NAMALWA (cell line): ENCODE results near the gene NEAT1.
"Not testable (repeated sequence)": the region's sequence is repeated elsewhere in the genome, so short reads cannot be mapped to it uniquely, and the experiment has no call there.

Experiments used
- DNase-seq: peaks from one replicate; pipeline ENCODE4 v3.0.0-alpha.2; 2015; ENCODE audit warnings: low spot score

Gene NEAT1

GRCh38 chr11:65404638-65405339 is 17.8 kb upstream of the NEAT1 start:
- no peak for DNase-seq

GRCh38 chr11:65410936-65411680 is 11.5 kb upstream of the NEAT1 start:
- no peak for DNase-seq

- no peak for DNase-seq
Observed at GRCh38 chr11:65411681-65412070, 10.9 kb upstream of the NEAT1 start.

- DNase-seq: no peak
Observed at GRCh38 chr11:65412271-65413076, 10.1 kb upstream of the NEAT1 start.

GRCh38 chr11:65413077-65413664 is 9.4 kb upstream of the NEAT1 start:
- DNase-seq: not testable (repeated sequence)

- peak; percentile 40 for DNase-seq
Observed at GRCh38 chr11:65414776-65415498, 7.7 kb upstream of the NEAT1 start.

GRCh38 chr11:65415499-65416340 is 6.9 kb upstream of the NEAT1 start:
- no peak for DNase-seq

GRCh38 chr11:65416341-65416824 is 6.2 kb upstream of the NEAT1 start:
- DNase-seq: peak; percentile 91

GRCh38 chr11:65416841-65417701 is 5.5 kb upstream of the NEAT1 start:
- peak; percentile 56 for DNase-seq

GRCh38 chr11:65417702-65418430 is 4.7 kb upstream of the NEAT1 start:
- peak; percentile 56 for DNase-seq

- DNase-seq: no peak
Observed at GRCh38 chr11:65418431-65418680, 4.2 kb upstream of the NEAT1 start.

- DNase-seq: peak; percentile 97
Observed at GRCh38 chr11:65418681-65419459, 3.7 kb upstream of the NEAT1 start.

GRCh38 chr11:65419460-65419771 is 3.2 kb upstream of the NEAT1 start:
- no peak for DNase-seq

GRCh38 chr11:65419772-65420481 is 2.7 kb upstream of the NEAT1 start:
- DNase-seq: peak; percentile 71

- no peak for DNase-seq
Observed at GRCh38 chr11:65420506-65420905, 2.1 kb upstream of the NEAT1 start.

GRCh38 chr11:65420979-65421793 is 1.4 kb upstream of the NEAT1 start:
- peak; percentile 93 for DNase-seq
